ENCODE data around the gene RBM15B.
A peak's percentile ranks its signal among the peaks of the same experiment; 100 is the strongest.
"Not testable (repeated sequence)": the region's sequence is repeated elsewhere in the genome, so short reads cannot be mapped to it uniquely, and the experiment has no call there.

RBM15B gene

GRCh38 chr3:51391075-51391565 is at the start of gene RBM15B:
RBM15B (plus strand) TSS chr3:51391285; CDS start chr3:51391400, 115 bp downstream.
- peak; percentile 94 to 97 for DNase-seq (ENCODE audit: low read depth in 2 of 2)

DNA sequence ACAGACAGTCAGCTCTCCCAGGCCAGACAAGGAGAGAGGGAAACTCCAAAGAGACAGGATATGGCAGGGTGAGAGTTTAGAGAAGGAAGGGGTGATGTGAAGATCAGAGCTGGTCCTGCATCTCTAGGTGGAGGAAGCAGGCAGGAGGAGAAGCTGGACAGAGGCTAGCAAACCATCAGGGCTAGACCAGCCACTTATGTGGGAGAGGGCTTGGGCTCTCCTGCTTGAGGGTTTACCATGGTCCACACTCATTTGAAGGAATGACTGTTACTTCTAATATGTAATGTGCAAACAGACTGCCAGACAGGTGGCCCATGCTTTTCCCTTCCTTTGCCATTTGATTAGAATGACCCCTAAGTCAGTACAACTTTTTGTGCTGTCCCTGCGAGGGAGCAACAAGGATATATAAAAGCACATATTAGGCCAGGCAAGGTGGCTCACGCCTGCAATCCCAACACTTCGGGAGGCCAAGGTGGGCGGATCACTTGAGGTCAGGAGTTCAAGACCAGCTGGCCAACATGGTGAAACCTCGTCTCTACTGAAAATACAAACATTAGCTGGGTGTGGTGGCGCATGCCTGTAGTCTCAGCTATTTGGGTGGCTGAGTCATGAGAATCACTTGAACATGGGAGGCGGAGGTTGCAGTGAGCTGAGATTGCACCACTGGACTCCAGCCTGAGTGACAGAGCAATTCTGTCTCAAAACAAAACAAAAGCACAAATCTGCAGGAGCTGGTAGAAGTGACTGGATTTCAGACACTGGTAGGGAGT is 47.0 kb upstream of the RBM15B start:
- DNase-seq (ENCODE audit: low read depth in 2 of 2): no peak

DNA sequence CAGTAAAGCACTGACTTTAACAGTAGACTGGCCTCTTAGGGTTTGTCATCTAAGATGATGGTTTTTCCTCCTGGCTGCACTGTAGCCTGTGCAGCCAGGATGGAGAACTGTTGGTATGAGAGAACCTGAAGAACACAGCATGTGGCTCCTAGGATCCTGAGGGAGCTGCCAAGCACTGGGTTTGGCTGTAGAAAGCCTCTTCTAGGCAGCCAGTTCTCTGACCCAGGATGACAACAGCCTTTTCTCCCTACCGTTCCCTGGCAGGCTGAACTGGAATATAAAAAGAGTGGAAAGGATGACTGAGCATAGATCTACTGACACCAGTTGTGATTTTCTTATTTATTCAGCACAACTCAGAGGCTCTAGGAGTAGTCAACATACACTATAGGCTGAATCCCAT is 40.3 kb upstream of the RBM15B start:
- no peak for DNase-seq (ENCODE audit: low read depth in 2 of 2)

DNA sequence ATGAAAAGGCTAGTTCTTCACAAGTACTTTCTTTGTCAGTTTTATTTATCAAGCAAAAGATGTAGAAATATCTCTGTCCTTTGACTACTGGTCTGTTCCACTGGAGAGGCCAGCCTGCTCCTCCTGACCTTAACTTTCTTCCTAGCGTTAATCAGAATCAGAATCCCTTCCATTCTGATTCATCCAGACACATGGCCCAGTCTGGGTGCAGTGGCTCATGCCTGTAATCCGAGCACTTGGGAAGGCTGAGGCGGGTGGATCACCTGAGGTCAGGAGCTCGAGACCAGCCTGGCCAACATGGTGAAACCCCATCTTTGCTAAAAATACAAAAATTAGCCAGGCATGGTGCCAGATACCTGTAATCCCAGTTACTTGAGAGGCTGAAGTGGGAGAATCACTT is 38.0 kb upstream of the RBM15B start:
- DNase-seq (ENCODE audit: low read depth in 2 of 2): no peak

DNA sequence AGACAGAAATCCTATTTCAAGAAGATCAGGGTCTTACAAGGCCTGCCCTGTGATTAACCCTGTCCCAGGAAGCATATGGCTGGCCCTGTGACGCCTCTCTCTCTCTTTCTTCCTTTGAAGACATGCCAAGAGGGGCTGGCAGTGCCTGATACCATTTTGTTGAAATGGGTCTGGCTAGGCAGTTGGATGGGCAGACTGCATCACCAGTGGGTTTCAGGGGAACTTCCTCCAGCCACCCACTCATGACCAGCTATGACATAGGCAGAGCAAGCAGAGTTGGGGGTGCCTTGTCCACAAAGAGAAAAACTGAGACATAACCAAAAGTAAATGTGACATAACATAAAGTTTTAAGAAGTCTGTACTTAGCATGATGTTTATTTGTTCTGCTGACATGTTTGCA is 37.4 kb upstream of the RBM15B start:
- no peak for DNase-seq (ENCODE audit: low read depth in 2 of 2)

DNA sequence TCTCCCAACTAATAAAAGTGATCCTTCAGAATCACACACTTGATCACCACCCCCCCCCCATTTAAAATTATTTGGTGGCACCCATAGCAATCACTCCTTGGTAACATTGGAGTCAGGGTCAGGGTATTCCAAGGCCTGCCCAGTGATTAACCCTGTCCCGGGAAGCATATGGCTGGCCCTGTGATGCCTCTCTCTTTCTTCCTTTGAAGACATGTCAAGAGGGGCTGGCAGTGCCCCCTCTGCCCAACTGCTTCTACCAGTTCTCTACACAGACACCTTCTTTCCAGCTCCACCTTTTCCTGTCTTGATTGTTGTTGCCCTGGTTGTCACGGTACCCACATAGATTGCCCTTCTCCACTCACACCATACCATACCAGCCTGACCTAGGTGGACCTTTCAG is 36.9 kb upstream of the RBM15B start:
- DNase-seq (ENCODE audit: low read depth in 2 of 2): no peak

DNA sequence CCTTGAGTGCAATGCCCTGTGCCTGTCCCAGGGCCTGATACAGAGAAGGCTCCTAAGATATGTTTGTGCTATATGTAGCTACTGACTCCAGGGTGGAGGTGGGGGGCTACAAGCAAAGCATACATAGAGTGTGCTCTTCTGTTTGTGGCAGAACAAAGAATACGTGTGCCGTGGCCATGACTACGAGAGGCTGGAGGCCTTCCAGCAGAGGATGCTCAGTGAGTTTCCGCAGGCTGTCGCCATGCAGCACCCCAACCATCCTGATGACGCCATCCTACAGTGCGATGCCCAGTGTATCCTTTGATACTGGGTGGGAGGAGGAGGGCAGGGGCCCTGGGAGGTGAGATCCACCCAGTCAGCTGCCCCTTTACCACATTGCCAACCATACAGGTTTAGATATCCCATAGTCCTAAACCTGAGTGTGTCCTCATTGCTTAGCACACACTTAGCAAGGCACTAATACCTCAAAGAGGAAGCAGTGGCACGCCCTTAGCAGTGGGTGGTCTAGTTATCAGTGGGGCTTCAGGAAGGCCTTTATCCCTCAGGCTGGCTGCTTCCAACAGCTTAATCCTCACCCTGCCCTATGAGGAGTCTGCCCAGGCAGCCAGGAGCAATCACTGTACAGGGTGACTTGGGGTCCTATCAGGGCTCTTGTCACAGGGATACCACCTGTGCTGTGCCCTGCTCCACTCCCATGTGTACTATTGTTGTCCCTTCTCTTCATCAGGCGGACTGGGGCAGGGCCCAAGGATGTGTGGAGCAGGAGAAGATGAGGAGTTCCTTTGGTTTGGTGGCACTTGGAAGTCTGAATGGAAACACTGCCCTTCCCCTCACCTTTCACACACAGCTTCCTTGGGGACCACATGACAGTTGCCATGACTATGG is 36.1 kb upstream of the RBM15B start:
- no peak for DNase-seq (ENCODE audit: low read depth in 2 of 2)

- no peak for DNase-seq (ENCODE audit: low read depth in 2 of 2)
These were observed 35.0 kb upstream of the RBM15B start for GRCh38 chr3:51355891-51356578.

DNA sequence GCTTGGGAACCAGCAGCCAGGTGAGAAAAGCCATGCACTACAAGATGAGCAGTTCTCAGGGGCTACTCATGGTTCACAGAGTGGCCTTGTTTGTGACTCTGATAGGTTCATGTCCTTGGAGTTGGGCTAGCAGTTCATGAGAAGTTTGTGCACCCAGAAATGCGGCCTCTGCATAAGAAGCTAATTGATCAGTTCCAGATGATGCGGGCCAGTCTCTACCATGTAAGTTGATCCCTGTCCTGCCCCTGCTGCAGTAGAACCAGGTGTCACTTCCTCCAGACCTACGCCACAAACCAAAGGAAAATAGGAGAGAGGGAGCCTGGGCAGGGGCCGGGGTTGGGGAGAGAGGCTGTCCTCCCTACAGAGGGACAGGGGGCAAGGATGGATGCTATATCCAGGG is 33.2 kb upstream of the RBM15B start:
- no peak for DNase-seq (ENCODE audit: low read depth in 2 of 2)

GRCh38 chr3:51358981-51359380 is 32.1 kb upstream of the RBM15B start:
- DNase-seq (ENCODE audit: low read depth in 2 of 2): no peak

- no peak for DNase-seq (ENCODE audit: low read depth in 2 of 2)
These were observed 30.3 kb upstream of the RBM15B start for GRCh38 chr3:51360806-51361205.

GRCh38 chr3:51361746-51362145 is 29.3 kb upstream of the RBM15B start:
- no peak for DNase-seq (ENCODE audit: low read depth in 2 of 2)

DNA sequence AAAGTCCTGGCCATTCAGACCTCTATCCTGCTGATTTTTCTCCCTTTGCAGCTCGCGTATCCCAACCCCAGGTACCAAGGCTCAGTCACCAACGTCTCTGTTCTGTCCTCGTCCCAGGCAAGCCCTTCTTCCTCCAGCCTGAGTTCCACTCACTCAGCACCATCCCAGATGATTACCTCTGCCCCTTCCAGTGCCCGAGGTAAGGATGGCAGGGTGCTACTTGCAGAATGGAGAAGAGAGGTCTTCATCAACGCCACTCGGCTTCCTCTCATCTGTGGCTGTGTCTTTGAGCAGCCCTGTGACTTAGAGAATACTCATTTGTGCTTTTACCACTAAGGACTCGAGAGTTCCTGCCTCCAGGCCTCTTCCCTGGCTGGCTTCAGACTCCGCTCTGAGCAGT is 28.6 kb upstream of the RBM15B start:
- no peak for DNase-seq (ENCODE audit: low read depth in 2 of 2)

DNA sequence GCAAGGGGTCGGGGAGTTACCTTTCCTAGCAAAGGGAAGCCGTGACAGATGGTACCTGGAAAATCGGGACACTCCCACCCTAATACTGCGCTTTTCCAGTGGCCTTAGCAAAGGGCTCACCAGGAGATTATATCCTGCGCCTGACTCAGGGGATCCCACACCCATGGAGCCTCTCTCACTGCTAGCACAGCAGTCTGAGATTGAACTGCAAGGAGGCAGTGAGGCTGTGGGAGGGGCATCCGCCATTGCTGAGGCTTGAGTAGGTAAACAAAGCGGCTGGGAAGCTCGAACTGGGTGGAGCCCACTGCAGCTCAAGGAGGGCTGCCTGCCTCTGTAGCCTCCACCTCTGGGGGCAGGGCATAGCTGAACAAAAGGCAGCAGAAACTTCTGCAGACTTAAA is 22.8 kb upstream of the RBM15B start:
- not testable (repeated sequence) for DNase-seq (ENCODE audit: low read depth in 2 of 2)

DNA sequence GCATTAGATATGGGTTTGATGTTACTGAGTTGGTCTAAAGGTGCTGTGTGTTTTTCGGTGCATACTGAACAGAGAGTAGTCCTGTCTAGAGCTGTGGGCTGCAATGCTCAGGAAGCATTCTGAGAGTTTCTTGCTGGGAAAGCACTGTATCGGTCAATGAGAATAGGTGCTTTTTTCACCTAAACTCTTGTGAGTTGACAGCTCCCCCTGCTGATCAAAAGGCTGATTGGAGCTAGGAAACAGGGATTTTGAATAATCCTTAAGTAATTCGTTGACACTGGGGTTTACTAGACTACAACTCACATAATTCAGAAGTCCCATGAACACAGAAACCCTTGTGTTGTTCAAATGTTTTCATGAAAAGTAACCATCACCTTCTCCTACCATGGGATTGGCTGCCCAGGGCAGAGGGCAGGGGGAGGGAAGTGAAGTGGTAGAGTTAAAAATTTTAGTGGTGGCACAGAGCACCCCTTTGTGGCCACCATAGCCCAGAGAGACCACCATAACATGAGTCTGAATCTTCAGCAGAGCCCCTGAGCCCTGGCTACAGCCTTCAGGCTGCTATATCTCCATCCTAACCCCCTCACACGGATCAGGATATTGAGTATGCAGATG is 19.0 kb upstream of the RBM15B start:
- DNase-seq (ENCODE audit: low read depth in 2 of 2): peak; percentile 41 to 44

GRCh38 chr3:51373658-51374421 is 17.2 kb upstream of the RBM15B start:
- no peak for DNase-seq (ENCODE audit: low read depth in 2 of 2)

GRCh38 chr3:51374456-51374855 is 16.6 kb upstream of the RBM15B start:
- DNase-seq (ENCODE audit: low read depth in 2 of 2): no peak

- DNase-seq (ENCODE audit: low read depth in 2 of 2): no peak
These were observed 15.9 kb upstream of the RBM15B start for GRCh38 chr3:51375136-51375535.

- DNase-seq (ENCODE audit: low read depth in 2 of 2): no peak
These were observed 15.5 kb upstream of the RBM15B start for GRCh38 chr3:51375571-51375970.

- no peak for DNase-seq (ENCODE audit: low read depth in 2 of 2)
These were observed 13.0 kb upstream of the RBM15B start for GRCh38 chr3:51378065-51378464.

DNA sequence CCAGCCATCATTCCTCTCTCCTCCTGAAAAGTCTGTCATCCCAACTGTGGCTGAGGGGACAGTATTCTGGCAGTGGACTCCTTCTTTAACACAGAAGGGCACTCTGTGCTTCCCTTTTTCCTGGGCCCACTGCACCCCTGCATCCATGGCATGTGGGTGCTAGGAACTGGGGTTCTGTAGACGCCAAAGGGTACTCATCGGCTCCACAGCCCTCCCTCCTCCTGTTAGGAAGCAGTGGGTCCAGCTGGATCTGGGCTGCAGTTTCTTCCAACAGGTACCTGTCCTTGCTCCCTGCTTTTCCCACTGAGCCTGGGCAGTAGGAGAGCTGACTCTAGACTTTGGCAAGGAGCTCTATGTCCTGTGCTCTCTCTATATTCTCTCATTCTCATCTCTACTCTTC is 12.4 kb upstream of the RBM15B start:
- no peak for DNase-seq (ENCODE audit: low read depth in 2 of 2)
